GM21381 (cell line): Measurements from ENCODE around the gene PTK6.
A peak's percentile ranks its signal among the peaks of the same experiment; 100 is the strongest.

ENCODE experiments used
- ATAC-seq: cut with Tn5 transposase; IDR thresholded peaks from one replicate; pipeline ENCODE4 v1.9.1; 2021; ENCODE audit warnings: mild to moderate bottlenecking, moderate library complexity; ENCODE audit not compliant: unreplicated experiment

Gene PTK6

DNA sequence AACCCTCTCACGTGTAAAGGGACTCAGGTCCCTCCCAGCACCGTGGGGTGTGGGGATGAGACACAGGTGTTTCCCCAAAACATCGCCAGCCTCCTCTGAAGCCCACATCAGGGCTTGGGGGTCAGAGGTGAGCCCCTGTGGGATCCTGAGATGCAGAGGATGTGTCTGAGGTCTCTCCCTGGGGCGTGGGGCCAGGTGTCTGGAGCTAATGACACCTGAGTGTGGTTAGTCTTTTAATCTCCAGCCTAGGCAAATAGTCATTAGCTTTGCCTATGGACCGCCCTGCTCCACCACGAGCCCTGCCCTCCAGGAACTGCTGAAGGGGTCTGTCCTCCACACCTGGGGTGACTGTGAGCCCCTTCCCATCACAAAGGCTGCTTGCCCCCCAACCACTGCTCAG, 8.6 kb upstream of the PTK6 start:
- ATAC-seq = no peak

DNA sequence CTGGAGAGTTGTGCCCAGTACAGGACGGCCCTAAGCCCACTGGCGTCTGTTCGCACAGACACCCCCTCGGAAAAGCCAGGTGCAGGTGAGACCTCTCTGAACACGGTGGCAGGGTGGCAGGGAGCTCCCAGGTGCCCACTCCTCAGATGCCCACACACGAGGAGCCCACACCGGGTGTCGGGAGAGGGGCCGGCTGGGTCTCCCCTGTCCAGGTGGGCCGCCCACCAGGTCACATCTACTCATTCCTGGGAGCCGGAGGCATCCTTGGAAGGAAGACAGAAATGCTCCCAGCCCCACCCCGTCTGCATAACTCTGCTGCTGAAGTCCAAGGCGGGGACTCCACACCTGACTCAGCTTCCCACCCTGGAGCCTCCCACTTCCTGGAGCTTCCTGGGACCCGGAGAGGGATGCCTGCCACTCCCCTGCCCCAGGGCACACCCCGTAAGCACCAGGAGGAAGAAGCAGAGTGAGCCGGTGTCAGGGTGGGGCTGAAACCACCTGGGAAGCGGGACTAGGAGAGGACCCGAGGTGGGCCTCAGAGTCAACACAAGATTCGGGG, 7.9 kb upstream of the PTK6 start:
- ATAC-seq = no peak

- ATAC-seq = no peak
These were observed 7.2 kb upstream of the PTK6 start for GRCh38 chr20:63544241-63544957.

- no peak for ATAC-seq
These were observed 6.6 kb upstream of the PTK6 start for GRCh38 chr20:63543733-63544132.

DNA sequence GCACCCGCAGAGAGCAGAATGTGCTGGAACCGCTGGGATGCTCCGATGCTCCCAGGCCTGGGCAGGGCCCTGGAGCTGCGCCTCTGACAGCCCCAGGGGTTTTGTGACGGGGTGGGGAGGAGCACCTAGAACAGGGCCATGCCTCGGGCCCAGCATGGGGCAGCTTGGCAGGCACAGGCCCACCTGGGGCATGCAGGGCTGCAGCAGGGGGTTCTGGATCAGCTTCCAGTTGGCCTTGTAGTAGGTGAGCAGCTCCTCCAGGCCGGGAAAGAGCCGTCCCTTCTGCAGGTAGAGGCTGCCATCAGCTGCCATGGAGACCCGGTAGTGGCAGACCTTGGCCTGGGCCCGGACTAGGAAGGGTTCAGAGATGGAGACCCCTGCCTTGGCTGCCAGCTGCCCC, 6.0 kb upstream of the PTK6 start:
- ATAC-seq = no peak

- no peak for ATAC-seq
These were observed 5.5 kb upstream of the PTK6 start for GRCh38 chr20:63542696-63543095.

DNA sequence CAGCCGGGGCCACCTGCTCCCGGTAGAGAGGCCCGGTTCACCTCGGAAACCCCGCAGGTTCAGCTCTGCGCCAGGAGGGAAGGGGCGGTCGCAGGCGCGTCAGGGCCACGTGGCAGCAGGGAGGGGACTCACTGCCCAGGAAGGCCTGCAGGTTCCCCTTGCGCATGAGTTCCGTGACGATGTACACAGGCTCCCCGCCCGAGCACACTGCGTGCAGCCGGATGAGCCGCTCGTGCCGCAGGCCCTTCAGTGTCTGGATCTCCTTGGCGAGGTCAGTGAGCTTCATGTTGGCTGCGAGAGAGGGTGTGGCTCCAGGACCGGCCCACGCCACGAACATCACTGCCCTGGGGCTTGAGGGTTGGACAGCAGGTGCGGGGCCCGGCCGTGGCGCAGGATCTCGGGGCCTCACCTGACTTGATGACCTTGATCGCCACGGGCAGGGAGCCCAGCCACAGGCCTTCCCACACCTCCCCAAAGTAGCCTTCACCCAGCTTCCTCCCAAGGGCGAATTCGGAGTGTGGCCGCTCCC, 4.9 kb upstream of the PTK6 start:
- no peak for ATAC-seq

- ATAC-seq = no peak
These were observed 4.2 kb upstream of the PTK6 start for GRCh38 chr20:63541371-63541770.

- ATAC-seq = no peak
These were observed 3.4 kb upstream of the PTK6 start for GRCh38 chr20:63540417-63541186.

- no peak for ATAC-seq
These were observed 2.5 kb upstream of the PTK6 start for GRCh38 chr20:63539441-63540370.

- no peak for ATAC-seq
These were observed 1.9 kb upstream of the PTK6 start for GRCh38 chr20:63539092-63539430.

DNA sequence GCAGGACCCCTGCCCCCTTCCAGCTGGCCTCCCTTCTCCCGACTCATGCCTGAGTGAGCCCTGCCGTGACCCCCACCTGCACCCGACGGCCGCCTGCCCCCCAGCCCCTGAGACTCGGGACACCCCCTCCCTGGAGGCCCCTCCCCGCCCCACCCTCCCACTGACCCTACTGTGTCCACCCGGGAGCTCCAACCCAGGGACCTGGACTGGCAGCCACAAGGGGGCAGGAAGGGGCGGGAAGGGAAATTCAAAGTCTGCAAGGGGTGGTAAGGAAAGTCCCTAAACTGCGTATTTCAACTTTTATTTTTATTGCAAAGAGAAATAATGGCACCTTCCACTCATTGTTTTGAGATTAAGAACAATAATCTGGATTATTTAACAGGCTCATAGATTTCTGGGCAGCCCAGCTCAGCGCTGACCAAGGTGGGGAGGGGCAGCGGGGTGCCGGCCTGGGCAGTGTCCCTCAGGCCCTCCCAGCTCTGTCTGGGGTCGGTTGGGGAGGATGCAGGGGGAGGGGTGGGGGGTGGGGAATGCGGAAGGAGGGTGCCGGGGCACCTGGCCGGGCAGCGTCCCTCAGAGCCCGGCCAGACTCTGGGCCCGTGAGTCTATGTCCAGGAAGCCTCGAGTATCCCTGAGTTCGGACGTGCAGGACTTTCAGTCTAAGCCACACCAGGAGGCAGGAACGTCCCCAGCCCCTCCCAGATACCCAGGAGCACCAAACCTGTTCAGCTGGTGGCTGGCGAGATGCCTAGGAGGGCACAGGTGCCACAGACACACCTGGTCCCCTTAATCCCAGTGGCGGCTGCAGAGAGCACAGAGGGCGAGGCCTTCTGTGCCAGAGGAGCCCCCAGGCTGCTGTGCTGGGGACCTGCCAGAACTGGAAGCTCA, 1.3 kb upstream of the PTK6 start:
- no peak for ATAC-seq

DNA sequence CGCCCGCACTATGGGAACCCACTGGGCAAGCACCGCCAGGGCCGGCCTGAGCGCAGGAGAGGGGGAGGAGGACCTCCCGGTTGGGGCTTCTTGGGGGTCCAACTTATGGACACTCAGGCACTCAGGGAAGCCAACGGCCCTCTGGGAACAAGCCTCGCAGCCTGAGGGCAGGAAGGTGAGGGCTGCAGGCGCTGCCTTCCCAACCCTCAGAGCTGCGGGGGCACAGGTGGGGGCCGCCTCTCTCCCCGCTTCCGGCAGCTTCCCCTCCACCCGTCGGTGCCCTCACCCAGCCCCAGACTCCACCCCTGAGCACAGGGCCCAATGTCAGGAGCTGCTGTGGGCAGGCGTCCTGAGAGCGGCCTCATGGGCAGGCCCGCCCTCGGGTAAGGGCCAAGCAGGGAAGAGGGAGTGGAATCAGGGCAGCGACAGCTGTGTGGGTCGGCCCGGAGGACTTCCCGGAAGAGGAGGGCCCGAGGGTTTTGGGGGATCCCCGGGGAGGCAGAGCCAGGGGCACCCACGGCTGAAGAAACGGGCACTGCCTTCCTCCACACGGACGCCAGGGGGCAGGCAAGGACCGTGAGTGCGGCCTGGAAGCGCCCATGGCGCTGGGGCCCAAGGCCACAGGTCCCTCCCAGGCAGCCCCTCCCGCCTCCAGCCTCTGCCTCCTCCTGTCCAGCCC, 488 bp upstream of the PTK6 start:
- peak; percentile 83 for ATAC-seq

GRCh38 chr20:63536241-63536977, 767 bp downstream of the PTK6 start:
- ATAC-seq = no peak

DNA sequence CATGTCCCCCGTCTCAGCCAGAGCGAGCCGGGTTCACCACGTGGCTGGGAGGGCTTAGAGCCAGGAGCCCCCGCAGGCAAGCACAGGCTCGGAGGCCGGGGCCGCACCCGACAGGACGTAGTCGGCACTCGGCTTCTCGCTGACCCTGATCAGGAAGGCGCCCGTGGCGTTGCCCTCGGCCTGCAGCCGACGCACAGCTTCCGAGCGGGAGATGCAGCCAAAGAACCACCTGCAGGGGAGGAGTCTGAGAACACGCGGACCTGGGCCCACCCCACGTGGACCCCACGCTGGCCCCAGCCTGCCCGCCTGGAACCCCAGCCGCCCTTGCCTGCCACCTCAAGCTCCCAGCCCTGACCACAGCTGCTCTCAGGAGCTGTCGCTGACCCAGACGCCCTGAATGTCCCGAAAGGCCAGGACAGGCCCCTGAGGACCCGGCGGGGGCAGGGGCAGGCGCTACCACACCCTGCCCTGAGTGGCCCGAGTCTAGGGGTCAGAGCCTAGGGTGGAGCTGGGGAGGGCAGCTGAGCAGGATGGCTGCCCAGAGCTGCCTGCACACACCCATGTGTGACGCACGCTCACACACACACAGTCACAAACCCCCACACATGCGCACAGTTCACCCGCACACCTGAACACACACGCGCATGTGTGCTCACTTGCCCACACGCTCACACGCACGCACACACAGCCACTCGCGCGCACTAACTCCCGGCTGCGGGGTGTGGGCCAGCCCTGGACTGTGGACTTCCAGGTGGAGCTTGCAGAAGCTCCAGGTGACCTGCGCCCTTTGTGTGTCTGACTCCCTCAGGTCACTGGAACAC, 2.1 kb downstream of the PTK6 start:
- ATAC-seq = no peak

- ATAC-seq = no peak
These were observed 2.7 kb downstream of the PTK6 start for GRCh38 chr20:63534427-63534830.

DNA sequence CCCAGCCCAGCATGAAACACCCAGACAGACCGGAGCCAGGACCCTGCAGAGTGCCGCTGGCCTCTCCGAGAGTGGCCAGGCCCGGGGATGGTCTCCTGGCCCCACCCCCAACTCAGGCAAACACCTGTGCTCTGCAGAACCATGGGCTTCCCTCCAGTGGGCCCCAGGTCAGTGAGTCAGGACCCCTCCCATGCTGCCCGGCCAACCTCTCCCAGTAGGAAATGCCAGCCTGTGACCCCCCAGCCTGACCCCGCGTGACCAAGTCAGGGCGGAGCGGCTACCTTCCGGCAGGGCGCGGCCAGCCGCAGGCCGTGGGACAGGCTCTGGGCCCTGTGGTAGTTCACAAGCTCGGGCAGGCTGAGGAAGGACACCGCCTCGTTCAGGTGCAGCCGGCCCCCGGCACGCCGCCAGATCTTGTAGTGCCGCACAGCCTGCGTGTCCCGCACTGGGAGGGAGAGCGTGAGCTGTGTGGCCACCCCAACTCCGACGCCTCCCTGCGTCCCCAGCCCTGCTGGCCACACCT, 3.2 kb downstream of the PTK6 start:
- ATAC-seq = no peak

DNA sequence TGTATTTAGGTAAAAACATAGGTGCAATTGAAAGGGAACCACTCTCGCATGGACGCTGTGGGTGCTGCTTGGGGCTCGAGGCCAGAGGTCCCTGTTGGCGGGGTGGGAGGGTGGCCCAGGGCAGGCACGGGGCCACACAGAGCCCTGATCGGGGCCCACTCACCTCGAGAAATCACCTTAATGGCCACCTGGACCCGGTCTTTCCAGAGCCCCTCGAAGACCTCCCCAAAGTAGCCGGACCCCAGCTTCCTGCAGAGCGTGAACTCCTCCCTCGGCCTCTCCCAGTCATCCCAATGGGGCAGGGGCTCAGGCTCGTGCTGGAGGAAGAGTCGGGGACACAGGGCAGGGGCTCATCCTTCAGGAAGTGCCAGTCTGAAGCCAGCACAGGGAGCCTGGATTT, 3.8 kb downstream of the PTK6 start:
- ATAC-seq = no peak
